H9 (cell line): ENCODE data around the gene ALDOA. TPM values are rescaled to one million over a fixed set of nuclear protein-coding genes. Genes with fewer than 3 reads are reported as not detected.

ENCODE experiments used
- DNase-seq: peaks from one replicate; pipeline ENCODE4 v3.0.0-alpha.2; 2017
- H2AFZ ChIP-seq: one replicate; pipeline ENCODE4 v1.6.1; 2013; ENCODE audit warnings: mild to moderate bottlenecking, low read length, control low read depth, moderate library complexity
- H2AK5ac ChIP-seq: 2 replicates; pipeline ENCODE4 v1.6.1; 2013; ENCODE audit warnings: low read length, control low read depth, mixed read lengths; ENCODE audit not compliant: insufficient read length
- H2BK120ac ChIP-seq: one replicate; pipeline ENCODE4 v1.6.1; 2013; ENCODE audit warnings: low read depth, mild to moderate bottlenecking, low read length, control low read depth, inconsistent platforms; ENCODE audit not compliant: poor library complexity, severe bottlenecking
- H2BK12ac ChIP-seq: 2 replicates; pipeline ENCODE4 v1.6.1; 2013; ENCODE audit warnings: low read length, control low read depth, mixed read lengths, low read depth; ENCODE audit not compliant: insufficient read length
- H2BK15ac ChIP-seq: 2 replicates; pipeline ENCODE4 v1.6.1; 2013; ENCODE audit warnings: low read depth, low read length, control low read depth
- H2BK20ac ChIP-seq: one replicate; pipeline ENCODE4 v1.6.1; 2013; ENCODE audit warnings: low read depth, mild to moderate bottlenecking, low read length, control low read depth, inconsistent platforms; ENCODE audit not compliant: poor library complexity, severe bottlenecking
- H2BK5ac ChIP-seq: 2 replicates; pipeline ENCODE4 v1.6.1; 2013; ENCODE audit warnings: low read length, control low read depth, mixed read lengths; ENCODE audit not compliant: insufficient read length
- H3K14ac ChIP-seq: 2 replicates; pipeline ENCODE4 v1.6.1; 2013; ENCODE audit warnings: low read length, control low read depth; ENCODE audit not compliant: insufficient read depth
- H3K18ac ChIP-seq: 2 replicates; pipeline ENCODE4 v1.6.1; 2013; ENCODE audit warnings: low read depth, mild to moderate bottlenecking, mixed read lengths, low read length, control low read depth; ENCODE audit not compliant: insufficient read length
- H3K23ac ChIP-seq: 2 replicates; pipeline ENCODE4 v1.6.1; 2013; ENCODE audit warnings: low read length, control low read depth, mixed read lengths, low read depth; ENCODE audit not compliant: insufficient read length
- H3K23me2 ChIP-seq: 2 replicates; pipeline ENCODE4 v1.6.1; 2013; ENCODE audit warnings: low read depth, mild to moderate bottlenecking, mixed read lengths, low read length, control low read depth; ENCODE audit not compliant: insufficient read length, poor library complexity, severe bottlenecking
- H3K27ac ChIP-seq: 2 replicates; pipeline ENCODE4 v1.5.1; 2013; ENCODE audit warnings: low read length, control low read depth, mixed read lengths, low read depth; ENCODE audit not compliant: insufficient read length
- H3K27me3 ChIP-seq: 2 replicates; pipeline ENCODE4 v1.6.1; 2013; ENCODE audit warnings: low read length, control low read depth, inconsistent platforms; ENCODE audit not compliant: insufficient read depth
- H3K4ac ChIP-seq: 2 replicates; pipeline ENCODE4 v1.6.1; 2013; ENCODE audit warnings: low read depth, mild to moderate bottlenecking, control low read depth, inconsistent platforms, low read length, moderate library complexity
- H3K4me1 ChIP-seq: 2 replicates; pipeline ENCODE4 v1.6.1; 2013; ENCODE audit warnings: low read length, control low read depth, inconsistent platforms; ENCODE audit not compliant: insufficient read depth
- H3K4me2 ChIP-seq: 2 replicates; pipeline ENCODE4 v1.6.1; 2013; ENCODE audit warnings: low read length, control low read depth, mixed read lengths; ENCODE audit not compliant: insufficient read length, insufficient read depth
- H3K56ac ChIP-seq: 2 replicates; pipeline ENCODE4 v1.6.1; 2013; ENCODE audit warnings: low read depth, mild to moderate bottlenecking, mixed read lengths, low read length, control low read depth; ENCODE audit not compliant: insufficient read length
- H3K79me1 ChIP-seq: 2 replicates; pipeline ENCODE4 v1.6.1; 2013; ENCODE audit warnings: low read depth, mild to moderate bottlenecking, moderate library complexity, low read length, control low read depth, inconsistent platforms; ENCODE audit not compliant: insufficient read depth, poor library complexity, severe bottlenecking
- H3K79me2 ChIP-seq: 2 replicates; pipeline ENCODE4 v1.6.1; 2013; ENCODE audit warnings: low read length, control low read depth, inconsistent platforms; ENCODE audit not compliant: insufficient read depth
- H3K9ac ChIP-seq: 2 replicates; pipeline ENCODE4 v1.6.1; 2013; ENCODE audit warnings: low read length, control low read depth, mixed read lengths; ENCODE audit not compliant: insufficient read length; ENCODE audit errors: extremely low read depth
- H3K9me3 ChIP-seq: one replicate; pipeline ENCODE4 v1.6.1; 2013; ENCODE audit warnings: low read depth, low read length, inconsistent platforms; ENCODE audit not compliant: control insufficient read depth
- H3T11ph ChIP-seq: one replicate; pipeline ENCODE4 v1.6.1; 2013; ENCODE audit warnings: mild to moderate bottlenecking, low read length, control low read depth, inconsistent platforms
- H4K20me1 ChIP-seq: one replicate; pipeline ENCODE4 v1.6.1; 2013; ENCODE audit not compliant: control insufficient read depth, insufficient read length, insufficient read depth
- H4K5ac ChIP-seq: 2 replicates; pipeline ENCODE4 v1.6.1; 2013; ENCODE audit warnings: low read depth, mild to moderate bottlenecking, mixed read lengths, low read length, control low read depth; ENCODE audit not compliant: insufficient read length
- H4K8ac ChIP-seq: replicated peaks from 2 replicates; pipeline ENCODE4 v1.6.1; 2013; ENCODE audit warnings: low read length, control low read depth, mixed read lengths, low read depth; ENCODE audit not compliant: insufficient read length
- H4K91ac ChIP-seq: 2 replicates; pipeline ENCODE4 v1.6.1; 2013; ENCODE audit warnings: low read depth, mild to moderate bottlenecking, moderate library complexity, mixed read lengths, low read length, control low read depth; ENCODE audit not compliant: insufficient read length
- H3K27ac Mint-ChIP-seq, 3 experiments: 2 replicates in 2 of 3; 3 replicates in 1 of 3; pipeline ENCODE4 v1.8.0; 2020 to 2021; ENCODE audit warnings: mixed read lengths in 3 of 3, mild to moderate bottlenecking in 1 of 3, moderate library complexity in 1 of 3
- H3K27me3 Mint-ChIP-seq: 2 replicates; pipeline ENCODE4 v1.8.0; 2021; ENCODE audit warnings: low read depth, mild to moderate bottlenecking, moderate library complexity, mixed read lengths
- H3K36me3 Mint-ChIP-seq, 3 experiments: 2 replicates in 2 of 3; 3 replicates in 1 of 3; pipeline ENCODE4 v1.8.0; 2020 to 2021; ENCODE audit warnings: low read depth in 3 of 3, mixed read lengths in 3 of 3; ENCODE audit not compliant: insufficient read depth in 1 of 3
- H3K4me1 Mint-ChIP-seq, 2 experiments: 2 replicates each; pipeline ENCODE4 v1.8.0; 2020; ENCODE audit warnings: mixed read lengths in 2 of 2
- H3K4me3 Mint-ChIP-seq, 2 experiments: 2 replicates in 1 of 2; 3 replicates in 1 of 2; pipeline ENCODE4 v1.8.0; 2020 to 2021; ENCODE audit warnings: mild to moderate bottlenecking in 2 of 2, mixed read lengths in 2 of 2, moderate library complexity in 1 of 2
- H3K9me3 Mint-ChIP-seq, 2 experiments: 2 replicates in 1 of 2; 3 replicates in 1 of 2; pipeline ENCODE4 v1.8.0; 2020; ENCODE audit warnings: mild to moderate bottlenecking in 2 of 2, mixed read lengths in 2 of 2, moderate library complexity in 1 of 2
- WGBS: extraction: QIAGEN DNeasy Blood & Tissue Kit; methylation state at CpG from one replicate; pipeline ENCODE4 v1.1.7; 2013; ENCODE audit warnings: missing lambda C conversion rate, low lambda C conversion rate, mixed read lengths; ENCODE audit not compliant: insufficient read length; ENCODE audit errors: extremely low coverage; 5-methylcytosine and 5-hydroxymethylcytosine counted together
- total RNA-seq: library from RNA; stranded (reverse); gene quantifications from 2 replicates; pipeline ENCODE4 v1.2.1, GENCODE V29; 2021
- TF ChIP-seq, protein P1 (sequence below): fragments of 200-600 bp; sonication (generic); conservative IDR thresholded peaks from 3 replicates; pipeline ENCODE4 v1.8.0; 2021; ENCODE audit warnings: antibody characterized with exemption, mild to moderate bottlenecking

ALDOA gene
- total RNA-seq, 1 experiment from 2014 or later, result 1,356 TPM

GRCh38 chr16:30052671-30053372, 12.7 kb upstream of the ALDOA start:
- Histone ChIP-seq H3K4ac (no peak overlapping the region), H3K18ac (peak overlapping the region; percentile 57), H3K23me2 (peaks cover 9% of the 10 kb centered on the region), H2BK5ac (no peak overlapping the region), H3K14ac (peak overlapping the region; percentile 82), H4K91ac (no peak overlapping the region), H3K4me2 (peak overlapping the region; percentile 79), H3T11ph (no peak overlapping the region), H2BK20ac (no peak overlapping the region), H2AK5ac (no peak overlapping the region), H3K79me1 (no peaks in the 10 kb centered on the region), H3K9ac (peak overlapping the region; percentile 60), H3K4me1 (no peaks in the 10 kb centered on the region), H3K27ac (no peak overlapping the region), H2BK120ac (no peak overlapping the region), H4K5ac (no peak overlapping the region), H4K20me1 (no peaks in the 10 kb centered on the region), H3K23ac (no peak overlapping the region), H2AFZ (no peak overlapping the region), H3K56ac (no peak overlapping the region), H3K79me2 (no peaks in the 10 kb centered on the region), H4K8ac (no peak overlapping the region), H3K9me3 (no peaks in the 10 kb centered on the region), H2BK12ac (no peak overlapping the region), H3K27me3 (no peaks in the 10 kb centered on the region), H2BK15ac (no peak overlapping the region)
- no peaks in the 10 kb centered on the region for H3K36me3 Mint-ChIP-seq
- WGBS, result no CpG with 5 or more reads among the region's 58 CpGs
- H3K4me3 Mint-ChIP-seq, result peak overlapping the region; percentile 79 to 86
- H3K9me3 Mint-ChIP-seq, result no peaks in the 10 kb centered on the region
- DNase-seq, result peak; percentile 90
- peaks cover 13 to 20% of the 10 kb centered on the region in 2 experiments for H3K4me1 Mint-ChIP-seq
- no peak overlapping the region; a peak in 1 of 7 replicates for H3K27ac Mint-ChIP-seq
- TF ChIP-seq, protein P1, sequence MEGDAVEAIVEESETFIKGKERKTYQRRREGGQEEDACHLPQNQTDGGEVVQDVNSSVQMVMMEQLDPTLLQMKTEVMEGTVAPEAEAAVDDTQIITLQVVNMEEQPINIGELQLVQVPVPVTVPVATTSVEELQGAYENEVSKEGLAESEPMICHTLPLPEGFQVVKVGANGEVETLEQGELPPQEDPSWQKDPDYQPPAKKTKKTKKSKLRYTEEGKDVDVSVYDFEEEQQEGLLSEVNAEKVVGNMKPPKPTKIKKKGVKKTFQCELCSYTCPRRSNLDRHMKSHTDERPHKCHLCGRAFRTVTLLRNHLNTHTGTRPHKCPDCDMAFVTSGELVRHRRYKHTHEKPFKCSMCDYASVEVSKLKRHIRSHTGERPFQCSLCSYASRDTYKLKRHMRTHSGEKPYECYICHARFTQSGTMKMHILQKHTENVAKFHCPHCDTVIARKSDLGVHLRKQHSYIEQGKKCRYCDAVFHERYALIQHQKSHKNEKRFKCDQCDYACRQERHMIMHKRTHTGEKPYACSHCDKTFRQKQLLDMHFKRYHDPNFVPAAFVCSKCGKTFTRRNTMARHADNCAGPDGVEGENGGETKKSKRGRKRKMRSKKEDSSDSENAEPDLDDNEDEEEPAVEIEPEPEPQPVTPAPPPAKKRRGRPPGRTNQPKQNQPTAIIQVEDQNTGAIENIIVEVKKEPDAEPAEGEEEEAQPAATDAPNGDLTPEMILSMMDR, result no peak
- H3K27me3 Mint-ChIP-seq, result peaks cover 17% of the 10 kb centered on the region
